Glutamatergic neuron (in vitro differentiated cells): Measurements from ENCODE around the gene ZNF787. TPM values are rescaled to one million over a fixed set of nuclear protein-coding genes. Genes with fewer than 3 reads are reported as not detected.

Experiments used
- DNase-seq: peaks from one replicate; pipeline ENCODE4 v3.0.0; 2022
- H3K27ac Mint-ChIP-seq: one replicate; pipeline ENCODE4 v1.8.0; 2020; ENCODE audit warnings: mild to moderate bottlenecking, mixed read lengths, inconsistent platforms; ENCODE audit not compliant: unreplicated experiment
- H3K27me3 Mint-ChIP-seq: one replicate; pipeline ENCODE4 v1.8.0; 2020; ENCODE audit warnings: mild to moderate bottlenecking, moderate library complexity, mixed read lengths, inconsistent platforms; ENCODE audit not compliant: unreplicated experiment
- H3K36me3 Mint-ChIP-seq: one replicate; pipeline ENCODE4 v1.8.0; 2020; ENCODE audit warnings: mild to moderate bottlenecking, mixed read lengths, inconsistent platforms; ENCODE audit not compliant: unreplicated experiment
- H3K4me1 Mint-ChIP-seq: one replicate; pipeline ENCODE4 v1.8.0; 2020; ENCODE audit warnings: mild to moderate bottlenecking, low read depth, mixed read lengths, inconsistent platforms; ENCODE audit not compliant: unreplicated experiment
- H3K4me3 Mint-ChIP-seq: one replicate; pipeline ENCODE4 v1.8.0; 2020; ENCODE audit warnings: mild to moderate bottlenecking, mixed read lengths, inconsistent platforms; ENCODE audit not compliant: unreplicated experiment
- H3K9me3 Mint-ChIP-seq: one replicate; pipeline ENCODE4 v1.8.0; 2020; ENCODE audit warnings: mild to moderate bottlenecking, moderate library complexity, mixed read lengths, inconsistent platforms; ENCODE audit not compliant: unreplicated experiment
- total RNA-seq: library from RNA; stranded (reverse); fragmentation: NEBNext Ultra II Directional; extraction: Animal tissue kit (Norgen Biotek cat#: 25700); gene quantifications from one replicate; pipeline ENCODE4 v1.2.1, GENCODE V29; 2021; ENCODE audit not compliant: unreplicated experiment
- TF ChIP-seq, protein P1 (sequence below): fragments of 200-600 bp; sonication (generic); IDR thresholded peaks from one replicate; pipeline ENCODE4 v1.5.0; 2021; ENCODE audit not compliant: partially characterized antibody, unreplicated experiment

Gene ZNF787
- total RNA-seq, 1 donor from 2014 or later: 59.7 TPM

DNA sequence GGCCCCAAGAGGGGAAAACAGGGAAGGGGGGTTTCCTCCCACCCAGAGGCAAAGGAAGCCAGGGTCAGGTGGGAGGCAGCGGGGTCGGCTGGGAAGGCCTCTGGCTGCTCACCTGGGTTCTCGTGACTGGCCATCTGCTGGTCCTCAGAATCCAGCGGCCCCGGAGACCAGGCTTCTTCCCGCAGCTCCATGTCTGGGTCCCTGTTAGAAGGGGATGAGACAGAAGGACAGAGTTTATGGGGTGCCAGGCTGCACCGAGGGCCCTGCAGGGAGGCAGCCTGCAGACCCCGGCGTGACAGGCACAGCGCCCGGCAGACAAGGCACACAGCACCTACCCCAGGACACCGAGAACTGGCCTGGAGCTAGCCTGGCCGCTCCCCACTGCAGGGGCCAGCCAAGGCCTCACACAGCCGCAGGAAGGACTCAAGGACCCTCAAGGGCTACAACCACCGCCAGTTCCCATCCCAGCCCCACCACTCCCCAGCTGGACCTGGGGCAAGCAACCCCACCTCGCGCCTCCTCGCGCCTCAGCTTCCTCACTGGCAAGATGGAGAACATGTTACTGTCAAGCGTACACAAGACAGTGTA, 18.0 kb downstream of the ZNF787 start:
- H3K9me3 Mint-ChIP-seq: peaks cover 7% of the 10 kb centered on the region
- H3K4me1 Mint-ChIP-seq: peaks cover 15% of the 10 kb centered on the region
- TF ChIP-seq, protein P1, sequence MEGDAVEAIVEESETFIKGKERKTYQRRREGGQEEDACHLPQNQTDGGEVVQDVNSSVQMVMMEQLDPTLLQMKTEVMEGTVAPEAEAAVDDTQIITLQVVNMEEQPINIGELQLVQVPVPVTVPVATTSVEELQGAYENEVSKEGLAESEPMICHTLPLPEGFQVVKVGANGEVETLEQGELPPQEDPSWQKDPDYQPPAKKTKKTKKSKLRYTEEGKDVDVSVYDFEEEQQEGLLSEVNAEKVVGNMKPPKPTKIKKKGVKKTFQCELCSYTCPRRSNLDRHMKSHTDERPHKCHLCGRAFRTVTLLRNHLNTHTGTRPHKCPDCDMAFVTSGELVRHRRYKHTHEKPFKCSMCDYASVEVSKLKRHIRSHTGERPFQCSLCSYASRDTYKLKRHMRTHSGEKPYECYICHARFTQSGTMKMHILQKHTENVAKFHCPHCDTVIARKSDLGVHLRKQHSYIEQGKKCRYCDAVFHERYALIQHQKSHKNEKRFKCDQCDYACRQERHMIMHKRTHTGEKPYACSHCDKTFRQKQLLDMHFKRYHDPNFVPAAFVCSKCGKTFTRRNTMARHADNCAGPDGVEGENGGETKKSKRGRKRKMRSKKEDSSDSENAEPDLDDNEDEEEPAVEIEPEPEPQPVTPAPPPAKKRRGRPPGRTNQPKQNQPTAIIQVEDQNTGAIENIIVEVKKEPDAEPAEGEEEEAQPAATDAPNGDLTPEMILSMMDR: no peak
- peaks cover 11% of the 10 kb centered on the region for H3K27me3 Mint-ChIP-seq
- peaks cover 6% of the 10 kb centered on the region for H3K36me3 Mint-ChIP-seq
- DNase-seq: no peak
- H3K27ac Mint-ChIP-seq: peak overlapping the region; percentile 80
- H3K4me3 Mint-ChIP-seq: no peak overlapping the region

DNA sequence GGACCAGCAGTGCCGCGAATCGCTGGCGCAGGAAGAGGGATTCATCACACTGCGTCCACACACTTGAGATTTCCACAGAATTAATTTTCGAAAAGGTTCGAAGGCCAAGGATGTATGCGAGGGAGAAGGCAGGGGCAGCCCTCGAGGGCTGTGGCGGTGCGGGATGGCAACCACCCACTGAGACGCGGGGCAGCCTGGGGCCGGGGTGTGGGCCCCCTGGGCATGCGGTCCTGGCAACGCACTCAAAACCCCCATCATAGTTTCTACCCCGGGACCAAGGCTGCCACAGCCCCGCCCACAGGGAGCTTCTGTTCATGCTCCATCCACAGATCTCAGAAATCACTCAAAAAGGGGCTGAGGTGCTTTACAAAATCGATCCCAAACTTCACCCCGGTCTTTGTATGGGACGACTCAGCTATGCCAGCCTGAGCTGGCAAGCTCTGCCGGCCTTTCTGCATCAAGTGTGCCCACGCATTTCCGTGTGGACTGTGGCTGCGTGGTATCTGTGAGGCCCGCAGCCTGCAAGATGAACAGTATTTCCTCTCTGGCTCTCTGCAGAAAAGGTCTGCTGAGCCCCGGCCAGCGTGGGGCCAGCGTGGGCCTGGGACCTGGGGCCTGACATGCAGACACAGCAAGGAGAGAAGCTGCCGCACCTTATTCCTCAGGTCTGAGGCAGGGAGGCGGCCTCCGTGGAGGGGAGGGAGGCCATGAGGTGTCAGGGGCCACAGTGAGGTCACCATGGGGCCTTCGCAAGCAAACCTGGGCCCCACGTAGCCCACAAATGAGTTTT, 19.2 kb downstream of the ZNF787 start:
- Mint-ChIP-seq H3K4me1 (peaks cover 20% of the 10 kb centered on the region), H3K36me3 (peaks cover 6% of the 10 kb centered on the region), H3K9me3 (peaks cover 7% of the 10 kb centered on the region), H3K27ac (no peak overlapping the region), H3K27me3 (peaks cover 8% of the 10 kb centered on the region), H3K4me3 (peak overlapping the region; percentile 70)
- TF ChIP-seq, protein P1: no peak
- no peak for DNase-seq

DNA sequence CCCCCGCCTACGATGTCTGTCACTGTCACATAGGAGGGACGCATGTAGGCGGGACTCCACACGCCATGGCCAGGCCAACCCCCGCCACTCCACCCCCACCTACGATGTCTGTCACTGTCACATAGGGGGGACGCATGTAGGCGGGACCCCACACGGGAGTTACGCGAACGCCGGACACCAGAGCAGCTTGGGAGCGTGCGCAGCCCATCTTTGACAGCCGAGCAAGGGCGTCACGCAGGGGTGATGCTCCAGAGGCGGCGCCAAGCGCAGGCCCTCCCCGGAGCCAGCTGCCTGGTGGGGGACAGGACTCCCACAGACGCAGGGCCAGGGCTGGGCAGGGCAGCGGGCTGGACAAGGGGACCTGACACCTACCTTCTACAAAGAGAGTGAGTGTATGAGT, 20.0 kb downstream of the ZNF787 start:
- peaks cover 17% of the 10 kb centered on the region for H3K4me1 Mint-ChIP-seq
- no peak overlapping the region for H3K27ac Mint-ChIP-seq
- H3K27me3 Mint-ChIP-seq: peaks cover 6% of the 10 kb centered on the region
- peaks cover 6% of the 10 kb centered on the region for H3K36me3 Mint-ChIP-seq
- TF ChIP-seq, protein P1: no peak
- peak overlapping the region; percentile 70 for H3K4me3 Mint-ChIP-seq
- peaks cover 7% of the 10 kb centered on the region for H3K9me3 Mint-ChIP-seq
- no peak for DNase-seq

DNA sequence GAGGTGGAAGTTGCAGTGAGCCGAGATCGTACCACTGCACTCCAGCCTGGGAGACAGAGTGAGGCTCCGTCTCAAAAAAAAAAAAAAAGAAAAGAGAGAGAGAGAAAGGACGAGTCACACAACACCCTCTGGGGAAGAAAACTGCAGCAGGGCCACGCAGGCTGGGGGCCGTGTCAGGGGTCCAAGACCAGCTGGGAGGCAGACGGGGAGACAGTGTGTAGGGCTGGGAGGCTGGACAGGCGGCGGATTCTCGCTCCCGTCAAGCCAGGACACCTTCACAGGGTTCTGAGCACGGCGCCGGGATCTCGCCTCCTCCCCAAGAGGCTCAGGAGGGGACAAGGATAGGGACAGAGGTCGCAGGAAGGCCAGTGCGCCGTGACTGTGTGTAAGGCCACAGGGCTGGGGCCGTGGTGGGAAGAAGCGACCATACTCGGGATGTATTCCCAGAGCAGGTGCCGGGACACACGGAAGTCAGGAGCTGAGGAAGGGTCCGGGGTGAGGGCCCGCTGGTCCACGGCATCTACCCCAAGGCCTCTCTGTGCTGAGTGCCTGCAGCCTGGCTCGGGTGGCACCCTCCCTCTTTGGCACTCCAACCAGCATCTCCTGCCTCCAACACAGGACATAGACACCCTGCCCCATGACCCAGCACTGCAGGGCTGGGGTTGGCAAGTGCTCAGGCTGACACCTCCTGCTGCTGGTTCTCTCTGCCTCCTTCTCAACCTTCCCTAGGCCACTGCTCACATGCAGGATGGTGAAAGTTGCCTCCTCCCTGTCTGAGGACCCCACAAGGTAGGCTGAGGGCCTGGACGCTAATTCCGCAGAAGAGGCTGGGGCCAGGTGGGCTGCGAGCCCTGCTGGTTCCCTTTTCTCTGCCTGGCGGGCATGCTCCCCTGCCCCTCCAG, 21.2 kb downstream of the ZNF787 start:
- TF ChIP-seq, protein P1: no peak
- H3K9me3 Mint-ChIP-seq: peaks cover 5% of the 10 kb centered on the region
- no peak overlapping the region for H3K4me3 Mint-ChIP-seq
- peaks cover 2% of the 10 kb centered on the region for H3K27me3 Mint-ChIP-seq
- DNase-seq: no peak
- peak overlapping the region; percentile 38 for H3K27ac Mint-ChIP-seq
- peaks cover 6% of the 10 kb centered on the region for H3K36me3 Mint-ChIP-seq
- peaks cover 13% of the 10 kb centered on the region for H3K4me1 Mint-ChIP-seq
